ENCODE results near the gene RBM39. TPM values are rescaled to one million over a fixed set of nuclear protein-coding genes. Genes with fewer than 3 reads are reported as not detected.
A peak's percentile ranks its signal among the peaks of the same experiment; 100 is the strongest.

The RBM39 gene
- total and polyA plus RNA-seq, 2 of the 13 experiments (the other 11 are each of a cell fraction or from before 2014, with no cell fraction given): 788 to 920 TPM

- TF ChIP-seq CEBPZ (IDR thresholded peaks at IDR 0.05; ENCODE audit: low read length) (no peak), HBP1 (CRISPR knock-in tag; IDR thresholded peaks at IDR 0.05; ENCODE audit: low read depth) (peak; percentile 93), ZXDC (CRISPR knock-in tag; IDR thresholded peaks at IDR 0.05) (peak; percentile 98), IKZF5 (CRISPR knock-in tag; IDR thresholded peaks at IDR 0.05) (peak; percentile 99), KAT7 (CRISPR knock-in tag; IDR thresholded peaks at IDR 0.05; ENCODE audit: borderline replicate concordance) (peak; percentile 100), ZNF737 (CRISPR knock-in tag; IDR thresholded peaks at IDR 0.05; ENCODE audit: borderline replicate concordance) (peak; percentile 99), SALL1 (CRISPR knock-in tag; IDR thresholded peaks at IDR 0.05) (peak; percentile 98), ZFP62 (CRISPR knock-in tag; IDR thresholded peaks at IDR 0.05) (peak; percentile 89; the same call in 1 of the 2 replicates), ZNF672 (CRISPR knock-in tag; IDR thresholded peaks at IDR 0.05) (no peak), HNRNPK (IDR thresholded peaks at IDR 0.05; ENCODE audit: low read depth, low read length, poor library complexity, severe bottlenecking) (peak; percentile 97), HES4 (CRISPR knock-in tag; IDR thresholded peaks at IDR 0.05; ENCODE audit: borderline replicate concordance) (peak; percentile 79), ZNF609 (CRISPR knock-in tag; IDR thresholded peaks at IDR 0.05; ENCODE audit: borderline replicate concordance) (peak; percentile 76), ZBTB7A (CRISPR knock-in tag; IDR thresholded peaks at IDR 0.05) (peak; percentile 86), ZNF30 (CRISPR knock-in tag; IDR thresholded peaks at IDR 0.05) (peak; percentile 95; the same call in 1 of the 2 replicates)
These were observed 42.7 kb downstream of the RBM39 start, which contains the start of the genes NFS1 and ROMO1 (continued) for GRCh38 chr20:35699127-35699956.
